HG03196 (cell line): ENCODE data around the gene TTC9.

Experiments
- ATAC-seq: cut with Tn5 transposase; IDR thresholded peaks from one replicate; pipeline ENCODE4 v1.9.1; 2021; ENCODE audit not compliant: unreplicated experiment

TTC9 gene

DNA sequence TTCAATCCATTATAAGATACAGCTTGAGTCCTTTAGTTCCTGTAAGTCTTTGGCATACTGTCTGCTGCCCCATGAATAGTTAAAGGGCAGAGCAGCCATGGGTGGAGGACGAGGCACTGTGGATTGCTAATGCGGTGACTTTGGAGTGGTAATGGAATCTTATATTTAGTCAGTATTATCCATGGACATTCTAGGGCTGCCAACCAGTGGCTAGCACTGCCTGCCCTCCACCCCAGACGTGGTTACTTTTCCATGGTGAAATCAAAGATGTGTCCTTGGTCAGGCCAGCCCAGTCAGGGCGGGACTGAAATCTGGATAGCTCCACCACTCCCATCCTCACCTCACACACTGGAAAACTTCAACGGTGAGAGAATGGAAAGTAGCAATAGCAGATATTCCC is 2.3 kb downstream of the TTC9 start:
- no peak for ATAC-seq

DNA sequence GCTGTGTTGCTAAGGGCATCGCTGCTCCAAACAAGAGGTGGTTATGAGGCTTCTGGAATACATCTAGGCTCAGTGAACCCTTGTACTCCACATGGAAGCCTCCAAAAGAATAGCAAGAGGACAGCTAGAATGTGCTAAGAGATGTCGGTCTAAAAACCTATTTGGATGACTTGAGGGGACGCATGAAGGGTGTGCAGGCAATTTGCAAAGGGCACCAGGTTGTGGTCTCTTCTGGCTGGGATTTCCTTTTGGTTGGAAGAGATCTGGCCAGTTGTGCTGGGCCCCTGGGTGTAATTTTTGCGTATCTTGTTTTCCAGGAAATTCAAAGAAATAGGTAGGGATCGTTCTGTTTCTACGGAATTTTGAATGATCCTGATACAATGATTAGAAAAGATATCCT is 4.2 kb downstream of the TTC9 start:
- no peak for ATAC-seq

DNA sequence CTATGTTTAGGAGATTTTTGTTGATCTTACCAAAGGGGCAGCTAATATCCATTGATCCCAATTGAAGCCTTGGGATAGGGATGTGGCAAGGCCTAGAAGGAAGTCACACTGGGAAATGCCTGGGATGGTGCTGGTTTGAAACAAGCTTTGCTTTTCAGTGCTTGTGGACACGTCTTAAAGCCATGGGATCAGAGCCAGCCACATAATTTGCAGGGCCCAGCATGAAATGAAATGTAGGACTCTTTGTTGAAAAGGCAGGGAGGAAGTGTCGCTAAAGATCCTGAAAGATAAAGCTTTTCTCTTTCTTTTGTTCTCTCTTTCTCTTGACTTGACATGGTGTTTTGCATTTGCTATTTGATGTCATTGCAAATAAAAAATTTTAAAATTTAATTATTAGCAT is 5.0 kb downstream of the TTC9 start:
- ATAC-seq, result no peak

DNA sequence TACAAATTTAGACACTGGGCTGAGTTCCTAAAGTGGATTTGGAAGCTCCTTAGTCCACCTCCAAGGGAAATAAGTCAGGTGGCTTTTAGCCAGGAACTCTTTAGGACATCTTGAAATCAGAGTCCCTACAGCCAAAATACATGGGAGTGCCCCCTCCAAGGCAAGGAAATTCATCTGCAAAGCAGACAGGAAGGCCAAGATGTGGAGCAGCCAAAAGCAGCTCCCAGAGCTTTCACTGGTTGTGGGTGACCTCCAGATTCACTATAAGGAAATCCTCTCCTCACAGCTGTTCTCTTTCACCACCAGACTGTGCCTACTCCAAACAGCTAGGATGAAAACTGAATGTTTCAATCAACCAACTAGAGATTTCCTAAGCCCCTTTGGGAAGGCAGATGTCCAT is 6.6 kb downstream of the TTC9 start:
- ATAC-seq, result no peak

DNA sequence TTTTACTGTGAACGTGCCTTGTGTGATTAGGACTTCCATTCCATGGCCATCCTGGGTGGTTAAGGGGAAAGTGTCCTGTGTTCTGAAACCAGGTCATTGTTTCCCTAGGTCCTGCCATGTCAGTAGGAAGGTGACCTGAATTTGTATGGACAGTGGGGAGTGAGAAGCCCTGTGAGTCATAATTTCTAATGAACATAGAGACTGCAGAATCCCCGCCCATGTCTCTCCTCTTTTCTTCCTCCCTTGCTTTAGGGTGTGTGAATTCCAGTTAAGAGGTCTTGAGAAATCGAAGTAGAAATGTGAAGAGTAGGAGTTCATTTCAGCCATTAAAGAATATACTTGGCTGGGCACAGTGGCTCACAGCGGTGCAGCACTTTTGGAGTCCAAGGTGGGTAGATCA is 8.1 kb downstream of the TTC9 start:
- no peak for ATAC-seq

DNA sequence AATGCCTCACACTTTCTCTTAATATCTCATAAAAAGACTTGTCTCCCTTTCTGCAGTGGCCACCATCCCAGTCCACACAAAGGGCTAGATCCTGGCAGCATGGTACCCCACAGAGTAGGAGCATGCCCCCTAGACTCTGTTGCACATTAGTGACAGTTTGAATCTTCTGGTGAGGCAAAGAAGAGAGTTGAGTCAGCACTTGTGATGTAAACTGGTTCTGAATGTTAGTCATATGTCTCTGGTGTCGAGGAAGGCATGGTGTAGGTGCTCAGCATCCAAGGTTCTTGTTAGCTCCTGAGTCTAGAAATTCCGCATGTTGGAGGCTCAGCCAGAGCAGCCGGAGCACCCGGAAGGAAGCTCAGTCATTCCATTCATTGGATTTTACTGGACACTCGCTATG is 9.8 kb downstream of the TTC9 start:
- ATAC-seq, result no peak

DNA sequence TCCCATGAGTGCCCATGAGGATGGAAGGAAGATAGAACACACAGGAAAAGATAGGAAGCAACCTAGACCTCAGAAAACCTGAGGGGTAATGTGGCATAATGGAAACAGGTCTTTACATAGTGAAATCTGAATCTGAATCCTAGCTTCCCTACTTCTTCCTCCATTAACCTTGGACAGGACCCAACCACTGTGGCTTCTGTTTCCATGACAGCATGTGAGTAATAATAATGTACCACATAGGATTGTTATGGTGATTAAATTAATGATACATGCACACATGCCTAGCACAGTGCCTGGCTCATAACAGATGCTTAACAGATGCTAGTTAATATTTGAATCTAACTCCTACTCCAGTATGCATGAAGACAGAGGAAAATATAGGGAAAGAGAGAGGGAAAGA is 11.2 kb downstream of the TTC9 start:
- ATAC-seq, result no peak

DNA sequence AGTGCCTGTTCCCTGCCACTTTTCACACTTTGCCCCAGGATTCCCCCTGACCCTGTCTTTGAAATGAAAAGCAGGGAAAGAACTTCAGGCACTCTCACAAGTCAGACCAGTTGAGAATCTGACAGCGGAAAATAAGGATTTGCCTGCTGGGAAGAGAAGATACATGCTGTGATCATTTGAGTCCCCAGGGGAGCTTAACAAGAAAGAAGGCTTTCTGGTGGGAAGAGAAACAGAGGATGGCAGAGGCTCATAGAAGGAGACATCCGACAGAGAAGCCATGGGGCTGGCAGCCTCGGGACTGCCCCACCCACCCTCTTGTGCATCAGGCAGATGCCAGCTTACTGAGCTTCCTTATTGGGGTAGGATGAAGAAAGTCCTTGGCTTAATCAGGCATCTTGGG is 11.9 kb downstream of the TTC9 start:
- ATAC-seq, result no peak

DNA sequence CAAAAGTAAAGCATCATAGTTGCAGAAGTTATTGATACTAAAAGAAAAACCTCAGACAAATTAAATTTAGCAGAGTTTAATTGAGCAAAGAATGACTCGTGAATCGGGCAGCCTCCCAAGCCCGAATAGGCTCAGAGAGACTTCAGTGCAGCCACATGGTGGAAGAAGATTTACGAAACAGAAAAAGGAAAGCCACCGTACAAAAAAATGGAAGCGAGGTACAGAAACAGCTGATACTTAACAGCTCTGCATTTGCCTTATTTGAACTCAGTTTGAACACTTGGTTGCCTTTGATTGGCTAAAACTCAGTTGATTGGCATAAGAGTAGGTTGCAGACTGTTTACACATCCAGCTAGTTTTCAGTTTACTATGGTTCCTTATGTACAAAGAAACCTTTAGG is 12.9 kb downstream of the TTC9 start:
- no peak for ATAC-seq

DNA sequence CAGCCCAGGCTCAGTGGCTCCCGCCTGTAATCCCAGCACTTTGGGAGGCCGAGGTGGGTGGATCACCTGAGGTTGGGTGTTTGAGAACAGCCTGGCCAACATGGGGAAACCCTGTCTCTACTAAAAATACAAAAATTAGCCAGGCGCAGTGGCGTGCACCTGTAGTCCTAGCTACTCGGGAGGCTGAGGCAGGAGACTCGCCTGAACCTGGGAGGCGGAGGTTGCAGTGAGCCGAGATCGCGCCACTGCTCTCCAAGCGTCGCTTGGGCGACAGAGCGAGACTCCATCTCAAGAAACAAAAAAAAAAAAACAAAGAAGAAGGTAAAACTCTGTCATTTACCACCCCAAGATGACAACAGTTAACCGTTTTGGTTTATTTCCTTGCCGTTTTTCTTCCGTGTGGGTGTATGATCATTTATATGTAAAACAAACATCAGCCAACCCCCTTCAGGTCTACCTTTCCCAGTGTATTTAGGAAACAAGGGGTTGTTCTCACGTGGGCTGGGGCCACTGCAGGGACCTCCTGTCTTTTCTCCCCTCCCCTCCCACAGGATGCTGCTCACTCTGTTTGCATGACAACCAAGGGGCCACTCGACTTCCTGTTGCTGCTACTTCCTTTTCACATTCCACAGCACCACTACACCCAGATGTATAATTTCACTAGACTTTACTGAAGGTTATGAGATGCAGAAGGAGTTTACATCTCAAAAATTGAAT is 13.6 kb downstream of the TTC9 start:
- peak; percentile 66 for ATAC-seq

DNA sequence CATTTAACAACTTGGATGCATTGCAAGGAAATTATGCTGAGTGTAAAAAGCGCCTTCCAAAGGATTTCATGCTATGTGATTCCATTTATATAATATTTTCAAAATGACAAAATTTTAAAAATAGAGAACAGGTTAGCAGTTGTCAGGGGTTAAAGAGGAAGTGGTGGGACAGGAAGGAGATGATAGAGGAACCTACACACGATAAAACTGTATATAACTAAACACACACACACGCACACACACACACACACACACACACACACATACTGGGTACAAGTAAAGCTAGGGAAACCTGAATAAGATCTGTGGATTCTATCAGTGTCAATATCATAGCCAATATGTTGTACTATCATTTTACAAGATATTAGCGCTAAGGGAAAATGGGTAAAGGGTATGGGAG is 17.2 kb downstream of the TTC9 start:
- ATAC-seq, result no peak

DNA sequence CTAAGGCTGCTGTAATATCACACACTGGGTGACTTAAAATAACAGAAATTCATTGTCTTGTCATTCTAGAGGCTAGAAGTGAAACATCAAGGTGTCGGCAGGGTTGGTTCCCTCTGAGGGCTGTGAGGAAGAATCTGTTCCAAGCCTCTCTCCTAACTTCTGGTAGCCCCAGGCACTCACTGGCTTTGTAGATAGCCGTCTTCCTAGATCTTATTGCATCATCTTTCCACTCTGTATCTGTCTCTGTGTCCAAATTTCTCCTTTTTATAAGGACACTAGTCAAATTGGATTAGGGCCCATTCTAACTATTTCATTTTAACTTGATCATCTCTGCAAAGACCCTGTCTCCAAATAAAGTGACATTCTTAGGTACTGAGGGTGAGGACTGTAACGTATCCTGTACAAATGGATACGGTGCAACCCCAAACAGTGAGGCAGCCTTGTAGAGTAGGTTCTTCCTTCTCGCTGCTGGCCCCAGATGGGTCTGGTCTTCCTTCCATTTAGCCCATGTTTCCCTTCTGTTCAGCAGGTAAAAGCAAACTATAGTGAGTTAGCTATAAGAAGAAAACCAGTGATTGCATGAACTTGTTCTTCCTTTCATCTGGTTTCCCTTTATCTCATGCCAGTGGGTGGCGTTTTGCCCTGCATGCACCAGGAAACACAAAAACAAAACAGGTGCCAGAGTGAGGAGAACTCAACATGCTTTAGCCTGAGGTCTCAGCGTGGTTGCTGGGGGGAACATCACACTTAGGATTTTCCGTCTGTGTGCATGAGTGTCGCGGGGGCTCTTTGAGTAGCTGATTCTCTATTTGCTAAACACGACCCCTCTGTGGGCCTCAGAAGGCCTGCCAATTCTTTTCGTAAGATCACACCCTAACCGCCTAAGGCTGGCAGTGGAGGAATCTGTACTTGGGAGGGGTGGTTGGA is 19.5 kb downstream of the TTC9 start:
- no peak for ATAC-seq

DNA sequence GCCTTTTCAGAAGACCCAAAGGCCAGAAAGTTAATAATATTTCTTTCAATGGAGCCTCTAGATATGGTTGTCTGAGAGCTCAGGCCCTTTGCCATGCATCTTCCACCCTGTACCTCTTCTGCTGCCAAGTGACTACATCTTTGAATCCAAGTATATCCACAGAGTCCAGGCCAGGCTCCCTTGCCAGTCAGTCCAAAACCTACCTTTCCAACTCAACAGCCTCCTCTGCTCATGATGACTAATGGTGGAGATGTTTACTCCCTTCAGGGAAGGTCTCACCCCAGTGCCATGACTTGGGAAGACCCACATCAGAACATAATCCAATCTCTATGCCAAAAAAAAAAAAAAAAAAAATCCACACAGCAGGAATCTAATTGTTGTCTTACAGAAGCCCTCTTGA is 20.4 kb downstream of the TTC9 start:
- no peak for ATAC-seq

DNA sequence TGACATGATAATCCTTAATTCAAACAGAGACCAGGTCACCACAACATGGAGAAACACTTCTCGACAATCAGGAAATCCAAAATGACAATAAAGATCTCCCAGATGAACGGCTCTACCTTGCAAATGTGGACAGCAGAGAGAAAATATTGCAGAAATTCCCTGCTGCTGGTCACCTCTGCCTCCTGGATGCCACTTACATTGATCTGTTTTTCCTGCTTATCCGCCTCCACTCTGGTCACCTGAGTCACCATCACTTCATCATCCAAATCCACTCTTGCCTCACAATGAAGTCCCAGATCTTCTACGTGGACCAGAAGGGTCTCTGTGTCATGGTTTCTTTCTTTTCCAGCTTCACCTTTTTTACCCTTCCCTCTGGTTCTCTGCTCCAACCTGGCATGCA is 21.1 kb downstream of the TTC9 start:
- no peak for ATAC-seq

DNA sequence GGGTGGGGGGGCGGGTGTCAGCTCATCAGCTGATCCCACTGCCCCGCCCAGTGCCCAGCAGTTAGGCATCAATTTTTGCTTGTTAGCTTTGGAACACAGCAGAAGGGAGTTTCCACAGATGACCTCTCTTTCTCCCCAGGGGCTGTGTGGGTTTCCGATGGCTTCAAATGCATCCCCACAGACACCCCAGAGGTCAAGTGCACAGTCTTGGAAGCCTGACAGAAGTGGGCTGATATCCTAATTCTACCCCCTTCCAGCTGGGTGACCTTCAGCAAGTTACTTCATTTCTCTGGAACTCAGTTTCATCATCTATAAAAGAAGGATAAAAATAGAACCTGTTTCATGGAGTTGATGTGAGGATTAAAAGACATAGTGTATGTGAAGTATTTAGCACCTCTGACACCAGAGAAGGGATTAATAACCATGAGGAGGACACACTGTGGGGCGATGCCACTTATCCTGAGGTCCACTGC is 22.0 kb downstream of the TTC9 start:
- ATAC-seq, result peak; percentile 42

DNA sequence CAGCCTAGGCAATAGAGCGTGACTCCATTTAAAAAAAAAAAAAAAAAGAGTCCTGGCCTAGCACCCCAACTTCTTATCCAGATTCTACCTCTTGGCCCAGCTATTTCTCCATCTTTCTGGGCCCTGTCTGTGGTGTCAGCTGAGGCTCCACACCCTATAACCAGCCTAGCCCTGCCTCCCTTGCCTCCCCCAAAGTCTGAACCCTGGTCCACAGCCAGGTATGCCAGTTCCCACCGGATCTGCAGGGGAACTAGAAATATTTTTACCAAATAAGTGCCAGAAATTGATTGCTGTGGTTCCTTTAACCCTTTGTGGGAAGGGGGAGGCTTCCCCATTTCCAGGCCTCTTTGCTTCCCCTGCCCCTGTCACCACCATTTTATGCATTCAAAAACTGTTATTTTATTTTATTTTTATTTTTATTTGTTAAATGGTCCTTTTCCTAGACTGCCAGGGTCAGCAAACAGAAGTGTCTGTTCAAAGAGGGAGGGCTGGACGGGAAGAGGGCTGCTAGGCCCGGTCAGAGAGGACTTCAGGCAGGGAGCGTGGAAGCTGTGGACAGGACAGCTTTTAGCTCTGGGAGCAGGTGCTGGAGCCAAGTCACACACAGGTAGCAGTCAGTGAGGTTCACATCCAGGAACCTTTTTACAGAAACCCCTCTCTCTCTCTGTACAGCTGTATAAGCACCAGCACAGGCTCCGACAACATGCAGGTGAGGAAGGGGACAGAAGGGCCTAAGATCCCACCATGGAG is 23.2 kb downstream of the TTC9 start:
- ATAC-seq, result no peak

DNA sequence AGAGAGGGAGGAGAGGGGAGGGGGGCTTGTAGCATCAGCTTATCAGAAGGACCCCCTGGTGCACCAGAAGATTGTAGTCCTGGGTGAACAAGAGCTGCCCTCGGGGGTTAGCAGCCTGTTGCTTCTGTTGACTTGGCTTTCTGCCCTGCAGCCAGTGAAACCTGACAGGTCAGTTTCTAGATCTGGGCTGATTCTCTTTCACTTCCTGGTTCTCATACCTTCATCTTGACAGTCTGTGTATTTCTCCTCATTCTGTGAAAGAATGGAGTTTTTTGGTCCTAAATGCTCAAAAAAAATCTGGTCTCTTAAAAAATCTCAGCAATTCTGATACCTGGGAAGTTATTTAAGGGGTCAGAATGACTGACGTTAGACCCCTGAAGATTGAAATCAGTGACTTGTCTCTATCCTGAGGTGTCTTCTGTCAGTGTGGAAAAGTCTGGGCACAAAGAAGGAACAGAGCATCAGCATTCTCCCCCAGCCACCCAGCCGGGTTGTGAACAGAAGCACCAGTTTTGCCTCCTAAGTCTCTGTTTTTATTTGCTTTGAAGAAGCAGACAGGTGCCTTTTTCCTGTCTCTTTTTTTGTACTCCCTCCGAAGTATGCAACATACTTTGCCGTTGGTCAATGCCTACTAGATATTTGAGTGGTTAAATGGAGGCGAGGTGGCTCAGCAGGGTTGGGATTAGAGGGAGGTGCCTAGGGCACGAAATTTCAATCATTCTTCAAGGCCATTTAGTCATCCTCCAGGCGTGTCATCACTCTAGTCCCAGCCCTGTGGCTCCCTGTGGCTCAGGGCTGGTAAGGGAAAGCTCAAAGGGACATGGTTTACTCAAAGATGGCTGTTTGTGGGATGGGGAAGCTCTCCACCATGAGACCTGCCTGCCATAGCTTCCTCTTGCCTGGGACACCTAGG is 24.0 kb downstream of the TTC9 start:
- peak; percentile 41 for ATAC-seq

DNA sequence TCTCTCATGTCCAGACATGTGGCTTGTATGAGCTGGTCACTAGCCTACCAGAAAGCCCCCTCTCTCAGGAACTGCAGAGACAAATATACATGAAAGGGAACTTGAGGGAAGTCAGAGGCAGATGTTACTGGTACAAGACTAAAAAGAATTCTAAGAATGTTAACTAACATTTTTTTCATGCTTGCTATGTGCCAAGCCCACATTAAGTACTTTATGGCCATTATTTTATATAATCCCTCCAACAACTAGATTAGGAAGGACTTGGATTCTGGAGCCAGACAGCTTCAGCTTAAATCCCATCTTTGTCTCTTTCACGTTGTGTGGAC is 24.6 kb downstream of the TTC9 start:
- ATAC-seq, result no peak

DNA sequence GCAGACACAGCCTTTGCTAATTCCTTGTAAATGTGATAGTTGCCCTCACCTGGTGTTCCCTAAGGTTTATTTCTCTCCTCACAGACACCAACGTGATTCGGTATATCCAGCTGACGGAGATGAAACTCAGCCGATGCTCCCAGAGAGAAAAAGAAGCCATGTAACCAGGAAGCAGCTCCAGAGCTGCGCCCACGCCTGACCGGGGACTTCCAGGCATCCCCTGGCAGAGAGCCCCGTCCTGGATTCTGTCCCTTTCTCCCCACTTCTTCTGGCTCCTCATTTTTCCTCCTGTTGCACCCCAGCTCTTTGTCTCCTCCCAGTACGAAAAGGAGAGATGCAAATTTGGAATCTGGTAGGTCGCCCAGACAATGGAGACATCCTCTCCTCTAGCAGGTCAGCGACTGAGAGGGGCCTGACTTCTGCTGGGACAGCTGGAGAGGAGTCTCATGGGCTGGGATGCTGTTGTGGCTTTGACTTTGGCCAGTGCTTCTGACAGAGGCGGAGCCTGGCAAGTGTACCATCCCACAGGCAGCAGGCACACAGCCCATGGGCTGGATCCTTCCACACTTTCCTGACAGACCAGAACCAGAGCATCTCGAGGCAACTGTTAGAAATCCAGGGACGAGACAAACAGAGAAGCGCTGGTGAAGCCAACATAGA is 29.4 kb downstream of the TTC9 start:
- ATAC-seq, result no peak
